Measurements from ENCODE around the gene NHERF1.
A peak's percentile ranks its signal among the peaks of the same experiment; 100 is the strongest.

Gene NHERF1

DNA sequence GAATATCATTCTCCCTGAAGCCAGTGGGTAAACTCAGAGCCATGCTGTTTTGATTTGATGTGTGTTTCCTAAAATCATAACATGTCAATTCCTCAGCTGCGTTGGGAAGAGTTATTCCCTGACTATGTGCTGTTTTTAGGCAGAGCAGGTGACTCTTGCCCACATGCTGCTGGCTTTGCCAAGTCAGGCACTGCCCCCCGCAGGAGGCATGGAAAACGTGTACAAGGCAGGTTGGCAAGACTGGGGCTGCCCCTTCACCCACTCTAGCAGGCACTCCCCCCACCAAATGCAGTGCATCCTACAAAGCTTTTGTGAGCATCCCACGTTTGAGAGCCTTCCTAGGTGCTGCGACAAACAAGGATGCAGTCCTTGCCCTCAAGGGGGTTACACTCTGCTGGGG is 66.0 kb downstream of the NHERF1 start:
- peak in 1 of 5 experiments; percentile 12 for DNase-seq

- DNase-seq, result no peak
Measured at GRCh38 chr17:74815067-74815466, 66.6 kb downstream of the NHERF1 start.

DNA sequence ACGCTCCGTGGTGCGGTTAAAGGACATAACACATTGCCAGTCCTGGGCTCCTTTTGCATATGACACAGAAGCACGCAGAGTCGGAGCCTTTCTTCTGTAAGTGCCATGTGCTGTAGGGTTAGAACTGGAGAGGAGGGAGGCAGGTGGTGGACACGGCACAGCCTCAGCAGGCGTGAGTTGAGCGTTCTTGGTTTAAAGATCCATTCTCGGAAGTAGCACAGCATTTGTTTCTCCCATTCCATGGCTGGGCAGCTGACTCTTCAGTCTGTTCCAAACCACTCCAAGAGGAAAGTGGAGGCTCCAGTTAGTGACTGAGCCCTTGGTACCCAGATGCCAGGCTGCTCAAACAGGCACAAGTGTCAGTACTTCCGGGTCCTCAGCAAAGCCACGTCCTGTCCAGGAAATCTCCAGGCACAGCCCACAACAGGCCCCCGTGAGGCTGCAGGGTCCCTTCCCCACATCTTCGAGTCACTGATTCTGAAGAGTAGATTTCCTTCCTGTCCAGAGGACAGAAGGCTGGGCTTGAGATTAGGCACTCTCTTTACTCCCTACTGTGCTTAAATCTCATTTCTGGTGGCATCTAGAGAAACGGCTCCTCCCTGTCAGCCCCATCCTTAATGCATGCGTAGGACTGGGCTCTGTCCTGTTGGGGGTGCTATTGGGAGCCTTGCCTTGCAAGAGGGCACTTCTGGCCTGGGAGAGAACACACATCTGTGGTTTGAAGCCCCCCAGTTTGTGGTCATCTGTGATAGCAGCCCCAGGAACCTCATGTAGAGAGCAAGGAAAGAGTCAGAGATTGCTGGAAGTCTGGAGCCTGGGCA is 67.3 kb downstream of the NHERF1 start:
- DNase-seq, result peak in 1 of 5 experiments; percentile 24

- DNase-seq, result no peak
Measured at GRCh38 chr17:74816905-74817620, 68.6 kb downstream of the NHERF1 start.

DNA sequence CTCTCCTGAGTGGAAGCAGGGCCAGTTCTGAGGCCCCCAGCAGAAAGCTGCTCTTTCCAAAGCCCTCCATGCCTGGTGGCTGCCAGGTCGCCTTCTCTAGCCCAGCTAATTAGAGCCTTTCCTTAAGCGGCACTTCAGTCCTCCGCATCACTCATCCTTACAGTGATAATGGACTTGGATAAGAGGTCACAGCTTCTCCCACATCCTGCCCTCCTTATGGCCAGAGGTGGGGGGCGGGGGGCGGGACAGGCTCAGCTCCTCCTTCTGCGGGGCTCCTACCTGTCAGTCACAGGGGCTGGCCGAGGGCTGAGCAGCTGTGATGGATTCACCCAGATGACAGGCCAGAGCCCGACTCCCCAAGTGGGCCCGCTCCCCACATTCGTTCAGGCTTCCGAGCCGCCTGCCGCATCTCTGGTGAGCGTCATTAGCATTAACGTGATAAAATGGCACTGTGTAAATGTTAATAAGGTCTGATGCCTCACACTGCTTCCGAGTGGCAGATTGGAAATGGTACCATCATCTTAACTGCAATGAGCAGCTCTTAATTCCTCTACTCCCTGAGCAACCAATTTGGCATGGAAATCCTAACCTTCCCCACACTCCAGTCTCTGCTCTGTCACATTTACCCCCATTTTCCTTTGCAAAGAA is 70.0 kb downstream of the NHERF1 start:
- DNase-seq, result no peak

Measured in T-helper 2 cell (primary cell).